Measurements from ENCODE around the gene PEX10. TPM values are rescaled to one million over a fixed set of nuclear protein-coding genes. Genes with fewer than 3 reads are reported as not detected.
A peak's percentile ranks its signal among the peaks of the same experiment; 100 is the strongest.

Gene PEX10
- total RNA-seq, 1 donor from 2014 or later: 18.1 TPM

GRCh38 chr1:2381741-2382620 lies 30.4 kb downstream of the PEX10 start:
- peak; percentile 93 for DNase-seq (ENCODE audit: low spot score)
- intact Hi-C loops (cut with DNase I): loop anchor here (1.0 to 10.0 kb wide), 3 partner anchors 67 to 255 kb away; no protein-coding TSS in a partner anchor

DNA sequence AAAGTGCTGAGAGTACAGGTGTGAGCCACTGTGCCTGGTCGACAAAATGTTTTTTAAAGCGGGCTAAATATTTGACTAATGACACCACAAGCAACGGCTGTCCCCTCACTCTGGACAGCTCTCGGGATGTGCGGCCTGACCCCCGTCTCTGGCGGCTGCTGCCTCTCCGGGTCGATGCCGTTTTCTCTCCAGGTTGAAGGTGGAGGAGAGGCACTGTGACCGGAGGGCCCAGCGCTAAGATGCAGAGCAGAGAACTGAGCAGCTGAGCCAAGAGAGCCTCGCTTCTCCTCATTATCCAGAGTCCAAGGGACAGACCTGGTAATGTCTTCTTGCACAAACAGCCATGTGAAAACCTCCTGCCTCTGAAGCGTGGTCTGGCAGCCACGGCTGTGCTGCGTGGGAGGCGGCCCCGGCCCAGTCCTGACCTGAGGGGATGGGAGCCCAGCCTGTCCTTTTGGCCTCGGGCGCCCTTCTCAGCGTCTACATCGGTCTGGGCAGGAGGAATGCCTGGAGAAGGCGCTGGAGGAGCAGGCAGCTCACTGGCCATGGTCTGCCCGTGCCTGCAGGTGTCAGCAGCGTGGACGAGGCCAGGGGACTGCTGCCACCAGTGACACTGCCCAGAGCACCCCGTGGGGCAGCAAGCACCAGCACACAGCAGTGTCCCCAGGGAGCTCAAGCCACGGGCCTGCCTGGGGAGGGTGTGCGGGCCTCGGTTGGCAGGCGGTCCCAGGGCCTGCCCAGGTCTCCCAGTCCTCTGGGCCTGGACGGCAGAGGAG lies 31.4 kb downstream of the PEX10 start:
- intact Hi-C loops (cut with DNase I): loop anchor here (1.0 to 10.0 kb wide), 3 partner anchors 66 to 254 kb away; no protein-coding TSS in a partner anchor
- DNase-seq (ENCODE audit: low spot score): no peak

- no peak for DNase-seq (ENCODE audit: low spot score)
- intact Hi-C loops (cut with DNase I): loop anchor here (5.0 to 10.0 kb wide), 2 partner anchors 65 to 253 kb away; no protein-coding TSS in a partner anchor
These were observed 32.5 kb downstream of the PEX10 start for GRCh38 chr1:2379733-2380404.

GRCh38 chr1:2378956-2379732 lies 33.2 kb downstream of the PEX10 start:
- DNase-seq (ENCODE audit: low spot score): no peak
- intact Hi-C loops (cut with DNase I): no loop called here

DNA sequence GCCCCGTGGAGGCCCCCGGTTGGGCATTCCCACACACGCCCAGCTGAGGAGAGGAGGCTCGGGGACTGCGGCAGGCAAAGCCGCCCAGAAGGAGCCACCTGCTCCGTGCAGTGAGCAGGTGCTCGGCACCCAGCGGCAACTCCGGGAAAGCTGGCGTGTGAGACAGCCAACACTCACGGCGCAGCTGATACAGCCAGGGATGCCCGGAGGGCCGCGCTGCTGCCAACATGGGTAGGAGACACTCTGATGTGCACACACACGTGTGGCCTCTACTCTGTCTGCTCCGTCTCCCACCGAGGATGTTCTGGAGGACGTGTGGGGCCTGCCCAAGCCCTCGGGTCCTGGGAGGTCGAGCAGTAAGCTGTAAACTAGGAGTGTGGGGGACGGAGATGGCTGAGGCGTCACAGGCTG lies 33.9 kb downstream of the PEX10 start:
- intact Hi-C loops (cut with DNase I): no loop called here
- no peak for DNase-seq (ENCODE audit: low spot score)

DNA sequence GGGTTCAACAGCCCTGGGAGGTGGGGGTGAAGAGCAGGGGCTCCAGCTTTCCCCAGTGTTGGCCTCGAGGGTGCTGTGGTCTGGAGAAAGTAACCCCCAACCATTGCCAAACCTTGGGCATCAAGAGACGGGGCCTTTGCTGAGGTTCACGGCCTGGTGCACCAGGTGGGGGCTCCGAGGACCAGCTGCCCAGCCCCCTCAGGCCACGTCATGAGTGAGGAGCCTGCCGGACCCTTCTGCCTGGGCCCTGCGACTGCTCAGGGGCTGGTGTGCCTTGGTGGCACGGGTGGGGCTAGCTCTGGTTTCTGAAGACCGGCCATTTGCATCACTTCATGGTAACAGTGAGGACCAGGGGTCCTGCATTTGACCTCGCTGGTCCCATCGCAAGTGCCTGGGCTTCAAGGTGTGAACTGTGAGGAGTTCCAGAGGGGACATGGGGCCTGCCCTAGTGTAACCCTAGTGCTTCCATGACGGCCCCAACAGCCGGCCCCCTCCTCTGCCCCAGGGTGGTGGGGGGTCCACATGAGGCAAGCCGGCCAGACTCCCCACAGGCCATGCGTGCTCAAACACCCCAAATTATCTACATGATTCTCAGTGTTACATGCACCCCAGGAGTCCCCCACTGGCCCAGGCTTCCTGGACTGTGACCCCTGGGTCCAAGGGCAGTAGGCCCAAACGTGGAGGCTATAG lies 34.5 kb downstream of the PEX10 start:
- intact Hi-C loops (cut with DNase I): no loop called here
- DNase-seq (ENCODE audit: low spot score): no peak

GRCh38 chr1:2376931-2377672 lies 35.3 kb downstream of the PEX10 start:
- DNase-seq (ENCODE audit: low spot score): no peak
- intact Hi-C loops (cut with DNase I): no loop called here

DNA sequence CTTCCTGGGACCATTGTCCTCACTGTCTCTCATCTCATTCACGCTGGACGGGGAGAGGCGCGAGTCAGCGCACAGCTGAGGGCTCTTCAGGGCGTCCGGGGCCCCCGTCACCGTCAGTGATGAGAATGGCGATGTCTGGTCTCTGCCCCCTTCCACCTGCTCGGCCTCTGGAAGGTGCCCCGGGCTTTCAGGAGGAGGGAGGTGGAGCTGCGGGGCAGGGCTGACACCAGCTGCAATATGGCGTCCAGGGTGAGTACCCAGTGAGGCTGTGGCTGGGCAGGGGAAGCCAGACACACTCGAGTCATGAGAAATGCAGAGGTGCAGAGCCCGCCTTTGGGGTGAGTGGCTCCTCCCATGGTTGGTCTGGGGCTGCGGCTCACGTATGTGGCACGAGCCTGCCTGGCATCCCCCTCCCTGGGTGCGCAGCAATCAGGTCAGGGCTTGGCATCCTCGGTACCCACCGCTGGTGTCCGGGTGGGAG lies 36.1 kb downstream of the PEX10 start:
- intact Hi-C loops (cut with DNase I): no loop called here
- no peak for DNase-seq (ENCODE audit: low spot score)

DNA sequence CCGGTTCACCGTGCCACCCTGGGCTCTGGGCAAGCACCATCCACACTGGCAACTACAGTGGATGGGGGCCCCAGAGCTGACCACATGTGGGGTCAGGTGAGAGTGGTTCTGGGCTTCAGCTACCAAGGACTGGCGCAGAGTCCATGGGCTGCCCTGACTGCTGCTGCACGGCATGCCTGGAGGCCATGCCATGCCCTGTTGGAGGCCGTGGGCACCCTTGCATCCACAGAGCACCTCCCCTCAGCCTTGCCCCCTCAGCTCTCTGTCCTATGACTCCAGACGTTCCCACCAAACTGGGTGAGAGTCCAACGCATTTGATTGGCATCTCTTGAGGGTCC lies 36.5 kb downstream of the PEX10 start:
- intact Hi-C loops (cut with DNase I): no loop called here

DNA sequence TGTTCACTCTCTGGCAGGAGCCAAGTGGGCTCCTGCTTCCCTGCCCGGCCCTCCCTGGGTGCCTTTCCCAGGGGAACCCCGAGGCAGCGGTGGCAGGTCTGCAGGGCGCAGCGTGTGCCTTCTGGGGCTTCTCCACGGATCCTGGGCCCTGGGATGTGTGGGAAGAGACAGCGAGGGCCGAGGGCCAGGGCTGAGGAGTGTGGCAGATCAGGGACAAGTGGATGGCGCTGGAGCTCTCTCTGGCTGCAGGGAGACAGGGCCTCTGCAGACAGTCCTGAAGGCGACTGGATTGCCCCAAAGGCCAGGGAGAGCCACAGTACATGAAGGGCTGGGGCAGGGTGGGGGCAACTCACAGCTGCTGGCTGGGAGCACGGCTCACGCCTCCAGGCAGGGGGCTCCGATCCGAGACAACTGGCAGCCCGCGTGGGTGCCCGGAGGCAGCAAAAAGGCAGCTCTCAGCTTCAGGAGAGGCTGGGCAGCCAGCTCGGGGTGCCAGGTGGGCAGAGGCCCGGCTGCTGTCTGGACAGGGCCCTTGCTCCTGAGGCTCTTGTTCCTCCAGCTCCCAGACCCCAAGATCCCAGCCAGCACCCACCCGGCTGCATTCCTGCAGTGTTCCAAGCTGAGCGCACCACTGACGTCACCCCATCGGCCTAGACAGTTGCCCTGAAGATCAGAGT lies 37.0 kb downstream of the PEX10 start:
- intact Hi-C loops (cut with DNase I): no loop called here
- no peak for DNase-seq (ENCODE audit: low spot score)

More for the DNA sequence above, 36.5 kb downstream of the PEX10 start:
- DNase-seq (ENCODE audit: low spot score): no peak

DNA sequence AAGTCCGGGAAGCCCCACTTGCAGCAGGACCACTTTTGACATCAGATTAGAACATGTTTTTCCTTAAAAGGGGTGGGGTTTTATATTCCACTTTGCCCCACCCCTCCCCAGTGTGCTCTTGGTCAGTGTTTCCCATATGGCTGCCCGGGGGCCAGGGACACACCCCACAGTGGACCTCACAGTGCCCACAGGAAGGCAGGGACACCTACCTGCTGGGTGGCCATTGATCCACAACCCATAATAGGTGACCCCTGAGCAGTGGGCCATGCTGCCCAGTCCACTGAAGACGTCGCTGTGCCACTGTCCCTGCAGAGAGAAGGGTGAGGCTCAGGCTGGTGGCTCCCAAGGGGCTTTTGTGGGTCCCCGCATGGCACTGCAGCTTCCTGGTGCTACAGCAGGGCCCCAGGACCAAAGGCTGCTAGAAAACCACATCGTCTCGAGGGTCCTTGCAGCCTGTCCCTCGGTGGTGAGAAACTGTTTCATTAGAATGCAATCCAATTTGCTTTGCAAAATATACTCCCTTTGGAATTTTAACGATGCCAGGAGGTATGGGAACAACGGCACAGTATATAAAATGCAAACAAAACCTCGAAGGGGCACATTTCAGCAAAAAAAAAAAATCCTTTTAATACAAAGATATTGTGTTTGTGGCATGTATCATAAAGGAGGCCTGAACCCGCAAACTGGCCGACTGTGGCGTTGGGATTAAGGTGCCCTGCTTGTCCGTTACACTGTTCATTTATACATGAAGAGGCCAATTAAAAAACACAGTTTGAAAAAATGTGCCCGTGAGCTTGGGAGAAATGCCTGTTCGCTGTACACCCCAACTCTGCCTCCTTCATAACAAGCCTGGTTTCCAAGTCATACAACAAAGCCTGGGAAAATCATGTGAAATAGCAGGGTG lies 37.9 kb downstream of the PEX10 start:
- DNase-seq (ENCODE audit: low spot score): peak; percentile 41
- intact Hi-C loops (cut with DNase I): no loop called here

DNA sequence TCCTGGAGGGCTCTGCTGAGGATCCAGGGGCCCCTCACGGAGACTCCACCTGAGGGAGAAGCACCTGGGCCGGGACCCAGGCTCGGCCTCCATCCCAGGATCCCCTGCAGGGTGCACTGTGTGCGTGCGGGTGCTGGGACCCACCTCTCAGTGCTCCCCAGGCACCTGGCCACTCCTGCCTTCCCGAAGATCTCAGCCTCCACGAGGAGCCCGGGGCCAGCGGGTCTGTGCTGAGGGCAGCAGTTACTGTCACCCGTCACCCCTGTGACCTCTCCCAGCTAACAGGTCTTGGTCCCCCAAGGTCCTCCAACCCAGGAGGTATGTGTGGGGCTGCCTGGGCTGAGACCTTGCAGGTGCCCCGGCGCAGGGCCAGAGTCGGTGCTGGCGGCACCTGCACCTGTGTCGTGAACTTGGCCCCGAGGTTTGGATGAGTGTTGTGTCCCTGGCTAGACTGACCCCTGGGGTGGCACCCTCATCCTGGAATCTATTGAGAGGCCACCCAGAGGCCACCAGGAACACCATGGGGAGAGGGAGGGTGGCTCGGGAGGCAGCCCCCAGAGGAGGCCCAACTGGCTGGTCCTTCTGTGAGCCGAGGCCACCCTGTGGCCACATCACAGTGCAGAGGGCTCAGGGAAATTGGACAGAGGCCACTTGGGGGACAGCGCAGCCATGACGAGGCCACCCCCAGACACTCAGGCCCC lies 38.7 kb downstream of the PEX10 start:
- intact Hi-C loops (cut with DNase I): no loop called here
- DNase-seq (ENCODE audit: low spot score): peak; percentile 63

- peak; percentile 70 for DNase-seq (ENCODE audit: low spot score)
- intact Hi-C loops (cut with DNase I): no loop called here
These were observed 39.5 kb downstream of the PEX10 start for GRCh38 chr1:2372551-2373490.

DNA sequence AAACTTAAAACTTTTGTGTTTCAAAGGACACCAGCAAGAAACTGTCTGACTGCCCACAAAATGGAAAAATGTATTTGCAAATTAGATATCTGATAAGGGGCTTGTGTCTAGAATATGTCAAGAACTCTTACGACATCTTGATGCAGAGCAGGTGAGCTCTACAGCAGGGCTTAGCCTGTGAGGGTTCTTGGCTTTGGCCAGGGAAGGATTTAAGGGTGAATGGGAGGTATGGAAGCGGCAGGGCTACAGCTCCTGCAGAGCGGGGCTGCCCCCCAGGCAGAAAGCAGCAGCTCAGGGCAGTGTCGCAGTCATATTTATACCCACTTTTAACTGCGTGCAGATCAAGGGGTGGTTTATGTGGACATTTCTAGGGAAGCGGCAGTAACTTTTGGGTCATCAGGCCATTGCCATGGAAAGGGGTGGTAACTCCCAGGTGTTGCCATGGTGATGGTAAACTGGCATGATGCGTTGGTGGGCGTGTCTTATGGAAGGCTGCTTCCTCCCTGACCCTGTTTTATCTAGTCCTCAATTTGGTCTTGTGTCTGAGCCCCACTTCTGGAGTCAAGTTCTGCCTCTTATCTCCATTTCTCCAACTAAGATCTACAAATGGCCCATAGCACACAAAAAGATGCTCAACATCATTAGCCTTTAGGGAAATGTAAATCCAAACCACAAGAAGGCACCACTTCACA lies 44.2 kb downstream of the PEX10 start:
- peak; percentile 36 for DNase-seq (ENCODE audit: low spot score)
- intact Hi-C loops (cut with DNase I): no loop called here

Data from cardiac septum (tissue), 1 donor.